ENCODE data around the gene PIGC. TPM values are rescaled to one million over a fixed set of nuclear protein-coding genes. Genes with fewer than 3 reads are reported as not detected.

The PIGC gene
- total RNA-seq, 1 experiment from 2014 or later, result 17.5 TPM

DNA sequence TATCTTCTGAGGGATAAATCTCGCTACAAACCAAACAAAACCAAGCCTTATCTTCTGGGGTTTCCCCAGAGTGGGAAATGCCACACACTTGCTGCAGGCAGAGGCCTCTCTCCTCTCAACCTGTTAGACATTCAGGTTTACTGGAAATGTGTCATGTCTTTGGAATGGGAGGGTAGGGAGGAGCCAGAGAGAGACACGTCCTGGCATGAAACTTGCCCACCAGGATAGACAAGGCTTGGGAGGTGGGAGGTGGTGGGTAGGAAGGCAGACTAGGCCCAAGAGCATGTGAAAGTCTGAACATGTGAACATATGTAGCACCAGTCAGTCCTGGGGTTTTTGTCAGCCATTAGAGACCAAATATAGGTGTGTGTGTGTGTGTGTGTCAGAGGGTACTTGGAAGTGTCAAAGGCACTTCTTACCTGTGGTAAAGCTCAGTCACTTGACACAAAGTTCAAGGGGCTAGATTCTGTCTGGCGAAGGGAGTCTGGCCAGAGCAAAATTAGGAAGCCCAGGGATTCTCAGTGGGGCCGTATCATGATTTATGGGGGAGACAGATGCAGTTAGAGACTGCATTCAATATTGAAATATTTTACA, 32.4 kb upstream of the PIGC start:
- Histone ChIP-seq H3K79me1 (ENCODE audit: insufficient read depth, low read depth, low read length, poor library complexity, severe bottlenecking) (no peaks in the 10 kb centered on the region), H3K79me2 (ENCODE audit: insufficient read depth, low read length) (no peaks in the 10 kb centered on the region), H3K23me2 (ENCODE audit: insufficient read length, low read depth, low read length, poor library complexity, severe bottlenecking) (no peaks in the 10 kb centered on the region), H3T11ph (ENCODE audit: low read length) (no peak overlapping the region), H2BK15ac (ENCODE audit: low read depth, low read length) (no peak overlapping the region), H3K4me2 (ENCODE audit: insufficient read depth, insufficient read length, low read length) (no peak overlapping the region), H4K8ac (replicated peaks; ENCODE audit: insufficient read length, low read depth, low read length) (no peak overlapping the region), H3K27me3 (ENCODE audit: insufficient read depth, low read length) (no peaks in the 10 kb centered on the region), H3K4ac (ENCODE audit: low read depth, low read length) (no peak overlapping the region), H3K4me1 (ENCODE audit: insufficient read depth, low read length) (no peaks in the 10 kb centered on the region; the same call in 1 of the 2 replicates), H3K9ac (ENCODE audit: extremely low read depth, insufficient read length, low read length) (no peak overlapping the region), H3K14ac (ENCODE audit: insufficient read depth, low read length) (peak overlapping the region; percentile 75; the same call in 1 of the 2 replicates), H2AFZ (ENCODE audit: low read length) (no peak overlapping the region), H4K5ac (ENCODE audit: insufficient read length, low read depth, low read length) (no peak overlapping the region), H2BK20ac (ENCODE audit: low read depth, low read length, poor library complexity, severe bottlenecking) (no peak overlapping the region), H3K23ac (ENCODE audit: insufficient read length, low read depth, low read length) (no peak overlapping the region), H4K91ac (ENCODE audit: insufficient read length, low read depth, low read length) (no peak overlapping the region), H2AK5ac (ENCODE audit: insufficient read length, low read length) (no peak overlapping the region), H3K27ac (ENCODE audit: insufficient read length, low read depth, low read length) (no peak overlapping the region), H3K9me3 (ENCODE audit: control insufficient read depth, low read depth, low read length) (no peaks in the 10 kb centered on the region), H3K56ac (ENCODE audit: insufficient read length, low read depth, low read length) (no peak overlapping the region), H2BK12ac (ENCODE audit: insufficient read length, low read depth, low read length) (no peak overlapping the region), H2BK5ac (ENCODE audit: insufficient read length, low read length) (no peak overlapping the region), H3K18ac (ENCODE audit: insufficient read length, low read depth, low read length) (no peak overlapping the region), H4K20me1 (ENCODE audit: control insufficient read depth, insufficient read depth, insufficient read length) (no peaks in the 10 kb centered on the region), H2BK120ac (ENCODE audit: low read depth, low read length, poor library complexity, severe bottlenecking) (no peak overlapping the region)
- Mint-ChIP-seq H3K4me1 (peaks cover 6 to 7% of the 10 kb centered on the region in 2 experiments; a peak in 3 of 4 replicates), H3K27ac (peak overlapping the region in 1 of 3 experiments; percentile 54; a peak in 2 of 7 replicates), H3K27me3 (ENCODE audit: low read depth) (no peaks in the 10 kb centered on the region), H3K9me3 (no peaks in the 10 kb centered on the region), H3K4me3 (no peak overlapping the region), H3K36me3 (ENCODE audit: insufficient read depth in 1 of 3, low read depth in 3 of 3) (no peaks in the 10 kb centered on the region)
- TF ChIP-seq, protein P1, sequence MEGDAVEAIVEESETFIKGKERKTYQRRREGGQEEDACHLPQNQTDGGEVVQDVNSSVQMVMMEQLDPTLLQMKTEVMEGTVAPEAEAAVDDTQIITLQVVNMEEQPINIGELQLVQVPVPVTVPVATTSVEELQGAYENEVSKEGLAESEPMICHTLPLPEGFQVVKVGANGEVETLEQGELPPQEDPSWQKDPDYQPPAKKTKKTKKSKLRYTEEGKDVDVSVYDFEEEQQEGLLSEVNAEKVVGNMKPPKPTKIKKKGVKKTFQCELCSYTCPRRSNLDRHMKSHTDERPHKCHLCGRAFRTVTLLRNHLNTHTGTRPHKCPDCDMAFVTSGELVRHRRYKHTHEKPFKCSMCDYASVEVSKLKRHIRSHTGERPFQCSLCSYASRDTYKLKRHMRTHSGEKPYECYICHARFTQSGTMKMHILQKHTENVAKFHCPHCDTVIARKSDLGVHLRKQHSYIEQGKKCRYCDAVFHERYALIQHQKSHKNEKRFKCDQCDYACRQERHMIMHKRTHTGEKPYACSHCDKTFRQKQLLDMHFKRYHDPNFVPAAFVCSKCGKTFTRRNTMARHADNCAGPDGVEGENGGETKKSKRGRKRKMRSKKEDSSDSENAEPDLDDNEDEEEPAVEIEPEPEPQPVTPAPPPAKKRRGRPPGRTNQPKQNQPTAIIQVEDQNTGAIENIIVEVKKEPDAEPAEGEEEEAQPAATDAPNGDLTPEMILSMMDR (conservative IDR thresholded peaks at IDR 0.05), result no peak
- DNase-seq, result no peak
- no CpG with 5 or more reads among the region's 4 CpGs for WGBS (ENCODE audit: extremely low coverage, insufficient read length, low lambda C conversion rate)

Measured in H9 (cell line).